ENCODE measurements around the gene PEX11B.

PEX11B gene

DNA sequence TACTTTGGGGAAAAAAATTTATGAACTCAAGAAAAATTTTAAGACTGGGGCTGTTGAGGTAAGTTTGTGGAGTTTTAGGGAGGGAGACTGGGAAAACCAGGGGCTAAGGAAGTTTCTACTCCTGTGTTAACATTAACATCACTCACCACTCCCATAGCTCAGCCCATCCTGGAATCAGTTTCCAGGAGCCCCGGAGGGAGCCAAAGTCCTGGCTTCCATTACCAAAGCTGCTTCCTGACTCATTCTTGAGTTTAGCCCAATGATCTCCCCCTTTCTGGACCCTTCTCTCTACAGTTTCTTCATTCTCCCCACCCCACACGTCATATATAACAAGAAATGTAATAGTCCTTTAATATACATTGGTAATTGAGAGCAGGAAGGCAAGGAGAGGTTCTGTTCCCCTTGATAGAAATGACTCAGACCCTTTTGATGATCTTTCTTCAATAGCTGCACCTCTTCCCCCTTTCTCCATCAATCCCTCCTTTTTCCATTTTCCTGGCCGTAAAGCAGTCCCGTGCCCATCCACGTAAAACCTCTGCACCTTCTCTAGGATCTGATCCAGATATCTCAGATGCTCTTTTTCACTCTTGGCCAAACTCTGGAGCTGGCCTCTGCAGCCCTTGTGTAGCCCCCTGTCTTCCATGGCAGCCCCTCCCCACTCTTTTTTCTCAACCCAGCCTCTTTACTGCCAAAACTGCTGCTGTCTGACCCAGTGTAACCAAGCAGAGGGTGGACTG, 55.1 kb downstream of the PEX11B start:
- DNase-seq = no peak

Measured in activated CD4-positive, alpha-beta T cell treated with anti-CD3 and anti-CD28 coated beads for 1 hour (primary cell).